ENCODE measurements around the gene UNC13B.
"Not testable (repeated sequence)": the region's sequence is repeated elsewhere in the genome, so short reads cannot be mapped to it uniquely, and the experiment has no call there.

The UNC13B gene

DNA sequence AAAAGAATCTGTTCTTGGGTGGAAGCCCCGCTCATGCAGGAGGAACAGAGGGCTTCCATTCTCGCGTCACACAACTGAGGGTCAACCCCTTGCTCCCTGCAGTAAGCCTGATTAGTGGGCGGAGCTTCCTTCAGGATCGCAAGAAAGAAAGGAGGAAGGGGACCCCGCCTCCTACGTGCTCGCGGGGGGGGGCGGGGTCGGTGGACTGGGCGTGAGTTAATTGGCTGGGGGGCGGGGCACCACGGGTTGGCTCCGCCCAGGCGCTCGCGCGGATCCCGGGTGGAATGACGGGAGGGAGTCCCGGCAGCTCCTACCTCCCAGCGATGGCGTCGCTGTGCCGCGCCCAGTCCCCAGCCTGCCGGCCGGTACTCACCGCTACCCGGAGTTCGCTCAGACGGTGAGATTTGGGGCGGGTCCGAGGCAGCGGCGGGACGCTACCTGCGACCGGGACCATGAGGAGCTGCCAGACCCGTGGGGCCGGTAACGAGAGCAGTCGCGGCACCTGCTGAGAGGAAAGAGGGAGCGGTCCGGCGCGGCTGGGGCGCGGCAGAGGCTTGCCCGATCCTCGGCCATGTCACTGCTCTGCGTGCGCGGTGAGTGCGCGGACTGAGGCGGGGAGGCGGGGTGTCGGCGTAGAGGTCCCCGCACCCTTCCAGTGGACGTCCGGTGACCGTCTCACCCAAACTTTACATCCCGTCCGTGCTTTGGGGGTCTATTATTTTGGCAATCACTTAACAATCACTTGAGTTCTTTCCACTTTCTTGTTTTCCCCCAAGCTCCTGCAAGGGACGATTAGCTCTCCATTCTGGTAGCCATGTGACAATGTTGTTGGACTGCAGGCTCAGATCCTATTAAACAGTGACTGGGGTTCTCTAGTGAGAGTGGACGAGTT is at the start of gene UNC13B:
TSS of gene UNC13B (plus strand) at position 297 of the 892 bp plus-strand sequence. CDS start at position 572, 275 bp downstream.
- DNase-seq, result peak; percentile 82 to 87

- no peak for DNase-seq
Observed at GRCh38 chr9:35112257-35113020, 49.4 kb upstream of the UNC13B start.

- DNase-seq, result peak; percentile 23 to 30
Observed at GRCh38 chr9:35114113-35114839, 47.5 kb upstream of the UNC13B start.

- DNase-seq, result no peak
Observed at GRCh38 chr9:35114840-35115628, 46.8 kb upstream of the UNC13B start.

- DNase-seq, result peak; percentile 83
Observed at GRCh38 chr9:35115680-35116538, 45.9 kb upstream of the UNC13B start, which contains the start of gene ATOSB. Gene ATOSB (minus strand): TSS chr9:35115862. CDS start chr9:35108274, 7,588 bp downstream.

- DNase-seq, result no peak
Observed at GRCh38 chr9:35116539-35116897, 45.3 kb upstream of the UNC13B start.

DNA sequence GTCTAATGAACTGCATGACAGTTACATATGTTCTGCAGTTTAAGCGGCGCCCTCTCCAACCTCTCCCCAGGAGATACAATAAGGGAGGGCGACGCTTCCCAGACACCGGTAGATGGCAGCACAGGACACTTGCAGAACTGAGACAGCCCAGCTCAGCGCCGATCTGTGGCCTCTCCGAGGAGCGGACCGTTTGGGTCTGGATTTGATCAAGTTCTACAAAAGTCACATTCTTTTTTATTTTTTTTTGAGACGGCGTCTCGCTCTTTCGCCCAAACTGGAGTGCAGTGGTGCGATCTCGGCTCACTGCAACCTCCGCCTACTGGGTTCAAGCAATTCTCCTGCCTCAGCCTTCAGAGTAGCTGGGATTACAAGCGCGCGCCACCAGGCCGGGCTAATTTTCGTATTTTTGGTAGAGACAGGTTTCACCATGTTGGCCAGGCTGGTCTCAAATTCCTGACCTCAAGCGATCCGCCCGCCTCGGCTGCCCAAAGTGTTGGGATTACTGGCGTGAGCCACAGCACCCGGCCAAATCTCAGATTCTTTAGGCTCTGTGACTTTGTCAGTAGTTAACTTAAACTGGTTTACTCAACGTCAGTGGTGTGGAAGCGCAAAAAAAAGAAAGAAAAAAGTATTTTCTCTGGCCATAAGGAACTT is 44.8 kb upstream of the UNC13B start:
- peak; percentile 52 to 82 for DNase-seq

DNA sequence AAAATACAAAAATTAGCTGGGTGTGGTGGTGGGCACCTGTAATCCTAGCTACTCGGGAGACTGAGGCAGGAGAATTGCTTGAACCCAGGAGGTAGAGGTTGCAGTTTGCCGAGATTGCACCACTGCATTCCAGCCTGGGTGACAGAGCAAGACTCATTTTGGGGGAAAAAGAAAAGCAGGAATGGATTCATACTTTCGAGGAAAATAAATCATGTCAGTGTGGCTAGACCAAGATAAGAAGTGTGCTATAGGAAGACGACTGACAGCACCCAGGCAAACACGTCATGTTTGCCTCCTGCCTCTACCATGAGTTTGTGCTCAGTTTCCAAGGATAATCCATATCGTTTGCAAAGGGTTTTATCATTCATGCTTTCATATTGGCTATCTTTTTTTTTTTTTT is 26.9 kb upstream of the UNC13B start:
- DNase-seq, result no peak

DNA sequence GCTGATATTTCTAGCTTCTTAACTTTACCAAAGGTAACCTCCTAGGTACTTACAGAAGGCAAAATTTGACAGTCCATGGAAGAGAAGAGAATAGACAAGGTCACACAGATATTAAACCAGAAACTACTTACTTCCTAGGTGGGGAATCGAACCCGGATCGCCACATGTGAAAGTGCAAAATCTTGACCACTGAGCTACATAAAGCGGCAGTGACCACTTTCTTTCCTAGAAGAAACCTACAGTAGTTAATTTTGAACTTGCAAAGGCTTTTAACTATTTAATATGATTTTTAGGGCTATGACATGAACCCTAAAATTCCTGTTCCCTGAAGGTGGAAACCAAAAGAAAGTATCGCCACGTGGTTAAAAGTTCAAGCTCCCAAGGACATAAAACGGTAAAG is 25.8 kb upstream of the UNC13B start:
- DNase-seq, result no peak

DNA sequence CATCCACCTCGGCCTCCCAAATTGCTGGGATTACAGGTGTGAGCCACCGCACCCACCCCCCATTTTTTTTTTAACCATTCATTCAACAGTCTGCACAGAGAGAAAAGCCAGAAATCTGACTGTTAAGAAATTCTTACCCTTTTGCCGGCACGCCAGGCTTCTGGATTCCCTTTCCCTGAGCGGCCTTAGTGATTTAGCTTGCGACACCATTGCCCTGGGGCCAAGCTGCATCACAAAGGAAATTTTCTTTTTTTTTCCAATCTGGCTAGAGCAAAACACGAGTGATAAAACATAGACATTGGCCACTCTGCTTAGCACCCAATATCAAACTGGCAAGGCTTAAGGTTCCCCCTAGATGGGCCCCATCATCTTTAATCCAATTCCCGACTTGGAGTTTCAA is 24.9 kb upstream of the UNC13B start:
- no peak for DNase-seq

GRCh38 chr9:35140093-35140492 is 21.7 kb upstream of the UNC13B start:
- no peak for DNase-seq

GRCh38 chr9:35142037-35142436 is 19.8 kb upstream of the UNC13B start:
- no peak for DNase-seq

GRCh38 chr9:35147941-35148563 is 13.8 kb upstream of the UNC13B start:
- not testable (repeated sequence) for DNase-seq

- no peak for DNase-seq
Observed at GRCh38 chr9:35152926-35153325, 8.9 kb upstream of the UNC13B start.

DNA sequence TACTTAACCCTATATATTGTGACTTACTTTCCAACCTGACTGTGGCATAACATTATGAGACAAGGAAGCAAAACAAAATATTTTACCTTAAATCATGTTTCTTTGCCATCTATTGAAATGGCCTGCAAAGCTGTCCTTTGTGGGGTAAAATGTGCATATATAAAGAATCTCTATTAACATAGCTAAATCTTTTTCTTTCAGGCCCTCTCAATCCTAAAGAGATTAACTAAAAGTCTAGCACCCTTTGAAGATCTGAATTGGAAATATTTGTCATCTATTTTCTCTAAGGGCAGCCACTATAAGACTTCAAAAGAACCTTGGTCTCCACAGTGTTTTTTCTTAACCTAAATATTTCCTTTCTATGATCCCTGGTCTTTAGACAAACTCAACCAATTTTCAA is 5.0 kb upstream of the UNC13B start:
- no peak for DNase-seq

DNA sequence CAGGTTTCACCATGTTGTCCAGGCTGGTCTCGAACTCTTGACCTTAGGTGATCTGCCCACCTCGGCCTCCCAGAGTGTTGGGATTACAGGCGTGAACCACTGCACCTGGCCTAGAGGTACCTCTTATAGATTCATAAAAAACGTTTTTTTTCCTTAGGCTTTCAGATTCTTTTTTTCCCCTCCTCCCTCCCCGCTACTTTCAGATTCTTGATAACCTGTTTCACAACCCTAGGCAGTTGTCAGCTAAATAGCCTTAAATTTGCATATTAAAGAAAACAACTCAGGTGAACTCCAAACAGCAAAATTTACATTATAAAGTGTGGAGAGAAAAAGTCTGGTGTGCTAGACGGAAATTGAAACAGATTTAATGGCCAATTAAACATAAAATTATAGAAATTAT is 4.0 kb upstream of the UNC13B start:
- DNase-seq, result not testable (repeated sequence)

GRCh38 chr9:35158501-35159280 is 3.1 kb upstream of the UNC13B start:
- no peak for DNase-seq

DNA sequence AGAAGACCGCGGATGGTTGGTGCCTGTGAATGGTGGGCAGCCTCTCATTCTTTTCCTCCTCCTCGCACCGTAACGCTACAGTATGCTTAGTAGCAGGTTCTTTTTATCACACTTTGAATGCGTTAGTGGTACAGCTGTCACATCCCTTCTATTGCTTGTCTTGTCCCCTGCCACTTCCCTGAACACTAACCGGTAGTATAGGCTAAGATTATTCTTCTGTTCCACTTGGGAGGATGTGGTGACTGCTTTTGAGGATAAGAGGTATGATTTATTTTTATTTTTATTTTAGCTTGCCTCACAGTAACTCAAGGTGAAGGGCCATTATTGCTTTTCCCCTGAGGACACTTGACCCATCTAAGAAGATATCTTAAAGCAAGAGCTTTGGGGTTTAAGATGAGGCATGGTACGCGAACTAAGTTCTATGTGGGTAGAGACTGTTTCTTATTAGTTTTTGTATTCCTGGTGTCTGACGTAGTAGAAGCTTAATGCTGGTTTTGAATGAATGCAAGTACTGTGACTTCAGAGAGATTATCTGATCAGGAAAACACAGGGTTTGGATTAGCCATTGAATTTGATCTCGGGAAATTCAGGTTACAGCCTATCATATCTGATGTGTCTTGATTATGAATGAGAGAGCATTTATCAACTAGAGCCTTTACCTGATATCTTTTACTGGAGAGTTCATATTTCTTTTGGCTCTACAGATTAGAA is 951 bp downstream of the UNC13B start:
- DNase-seq, result no peak

GRCh38 chr9:35163413-35163812 is 1.6 kb downstream of the UNC13B start:
- no peak for DNase-seq

Measured in SHP77 (cell line).